Sigmoid colon (tissue), 3 donors: ENCODE measurements around the gene CPLX3.

Experiments
- CTCF ChIP-seq, 4 experiments: fragments of 450-650 bp in 3 of 4; fragments of 200-600 bp in 1 of 4; IDR thresholded peaks; one replicate each; pipeline ENCODE4 v1.5.1; 2016 to 2019; ENCODE audit warnings: antibody characterized with exemption in 4 of 4, mild to moderate bottlenecking in 3 of 4, moderate library complexity in 2 of 4
- POLR2A ChIP-seq, 2 donors: fragments of 450-650 bp; IDR thresholded peaks; one replicate each; pipeline ENCODE4 v1.6.1; 2016; ENCODE audit warnings: antibody characterized with exemption in 2 of 2, mild to moderate bottlenecking in 2 of 2, moderate library complexity in 2 of 2

GRCh38 chr15:74820056-74820455, 6.4 kb upstream of the CPLX3 start:
- TF ChIP-seq CTCF (IDR thresholded peaks at IDR 0.05) (no peak), POLR2A (IDR thresholded peaks at IDR 0.05) (no peak)
